Stimulated activated CD8-positive, alpha-beta memory T cell treated with anti-CD3 and anti-CD28 coated beads, Interleukin-7, amount 100 ng/mL, for 1 hour (primary cell): ENCODE results near the gene PXDC1.
"Not testable (repeated sequence)": the region's sequence is repeated elsewhere in the genome, so short reads cannot be mapped to it uniquely, and the experiment has no call there.

Source experiments
- DNase-seq, 2 donors: peaks; one replicate each; pipeline ENCODE4 v3.0.0-alpha.2; 2020; ENCODE audit warnings: low read depth in 2 of 2

Gene PXDC1

GRCh38 chr6:3732345-3733141 lies 19.0 kb downstream of the PXDC1 start:
- peak; percentile 24 to 52 for DNase-seq

- DNase-seq = no peak
These were observed 19.8 kb downstream of the PXDC1 start for GRCh38 chr6:3731700-3732099.

- no peak for DNase-seq
These were observed 21.7 kb downstream of the PXDC1 start for GRCh38 chr6:3729603-3730344.

GRCh38 chr6:3727593-3728108 lies 23.9 kb downstream of the PXDC1 start:
- no peak for DNase-seq

DNA sequence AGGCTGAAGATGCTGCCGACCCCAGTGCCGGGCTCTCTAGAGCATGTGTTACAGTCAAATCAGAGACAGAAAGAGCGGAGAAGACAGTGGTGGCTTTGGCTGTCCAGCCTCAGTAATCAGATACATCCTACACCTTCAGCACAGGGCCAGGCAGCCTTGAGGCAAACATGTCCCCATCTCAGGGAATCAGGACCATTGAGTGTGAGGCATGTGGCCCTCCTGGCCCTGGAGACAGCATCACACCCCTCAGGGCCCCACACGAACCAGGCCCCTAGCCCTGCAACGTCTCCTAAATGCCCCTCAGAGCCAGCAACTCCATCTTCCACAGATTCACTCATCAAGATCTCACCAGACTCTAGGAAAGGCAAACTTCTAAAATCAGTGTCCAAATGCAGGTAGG lies 24.5 kb downstream of the PXDC1 start:
- no peak for DNase-seq

- DNase-seq = no peak
These were observed 25.1 kb downstream of the PXDC1 start for GRCh38 chr6:3726421-3726820.

DNA sequence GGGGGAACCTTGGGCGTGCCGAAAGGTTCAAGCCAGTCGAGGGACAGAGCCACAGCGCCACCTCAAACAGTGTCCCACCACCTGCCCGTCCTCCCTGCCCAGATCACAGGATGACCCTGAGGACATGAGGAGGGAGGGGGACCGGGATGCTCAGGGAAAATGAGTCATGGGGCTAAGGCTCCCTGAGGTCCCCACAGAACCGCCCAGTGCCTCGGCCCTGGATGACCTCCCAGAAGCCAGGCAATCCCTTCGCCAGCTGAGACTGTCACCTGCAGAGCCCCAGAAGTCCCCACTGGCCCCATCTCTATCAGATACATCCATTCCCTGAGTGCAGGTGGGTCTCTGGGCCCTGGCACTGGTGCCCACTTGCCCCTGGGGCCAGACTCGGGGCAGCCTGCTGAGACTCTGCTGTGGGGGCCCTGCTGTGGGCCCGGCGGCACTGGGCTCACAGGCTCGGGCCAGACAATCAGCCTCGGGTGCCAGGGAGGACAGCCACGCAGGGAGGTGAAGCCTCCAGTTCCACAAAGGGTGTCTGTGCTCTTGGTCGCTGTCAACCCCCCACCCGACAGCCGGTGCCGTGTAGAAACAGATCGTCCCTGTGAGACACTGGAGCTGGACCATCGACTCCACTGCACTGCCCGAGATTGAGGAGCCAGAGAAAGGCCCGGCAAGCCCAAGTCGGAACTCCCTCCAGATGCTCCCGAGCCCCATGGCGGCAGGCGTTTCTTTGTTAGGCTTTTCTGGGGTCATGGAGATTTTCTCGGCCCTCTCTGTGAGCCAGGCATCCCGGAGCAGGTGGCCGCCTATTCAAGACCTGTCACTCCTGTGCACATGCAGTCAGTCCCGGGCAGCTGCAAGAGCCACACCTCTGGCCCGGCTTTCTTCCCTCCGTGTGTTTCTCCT lies 26.1 kb downstream of the PXDC1 start:
- no peak for DNase-seq

DNA sequence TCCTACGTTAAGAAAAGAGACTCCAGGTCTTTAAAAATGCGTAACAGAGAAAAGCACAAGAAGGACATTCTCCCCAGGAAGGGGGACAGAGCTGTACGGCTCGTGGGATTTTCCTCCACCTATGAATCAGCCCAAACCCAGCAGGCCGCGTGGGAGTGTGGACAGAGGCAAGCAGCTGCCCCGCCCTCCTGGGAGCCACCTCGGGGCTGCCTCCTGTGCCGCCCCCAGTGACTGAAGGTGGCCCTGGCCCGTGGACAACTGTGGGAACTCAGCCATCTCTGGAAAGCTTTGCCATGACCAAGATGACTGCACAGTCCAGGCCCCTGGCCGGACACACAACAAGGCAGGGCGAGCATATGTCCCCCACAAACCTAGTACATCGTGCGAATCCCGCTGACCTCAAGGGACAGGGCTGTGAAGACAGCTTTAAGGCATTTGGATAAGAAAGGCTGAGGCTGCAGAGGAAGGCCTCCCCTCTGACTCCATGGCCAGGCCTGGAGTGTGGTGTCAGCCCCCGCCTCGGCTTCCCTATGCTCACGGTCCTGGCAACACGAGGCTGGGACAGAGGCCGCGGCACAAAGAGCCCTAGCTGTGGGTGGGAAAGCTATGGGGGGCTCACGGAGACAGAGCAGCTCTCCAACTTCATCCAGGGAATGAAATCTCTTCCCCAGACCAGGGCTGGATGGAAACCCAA lies 26.9 kb downstream of the PXDC1 start:
- no peak for DNase-seq

DNA sequence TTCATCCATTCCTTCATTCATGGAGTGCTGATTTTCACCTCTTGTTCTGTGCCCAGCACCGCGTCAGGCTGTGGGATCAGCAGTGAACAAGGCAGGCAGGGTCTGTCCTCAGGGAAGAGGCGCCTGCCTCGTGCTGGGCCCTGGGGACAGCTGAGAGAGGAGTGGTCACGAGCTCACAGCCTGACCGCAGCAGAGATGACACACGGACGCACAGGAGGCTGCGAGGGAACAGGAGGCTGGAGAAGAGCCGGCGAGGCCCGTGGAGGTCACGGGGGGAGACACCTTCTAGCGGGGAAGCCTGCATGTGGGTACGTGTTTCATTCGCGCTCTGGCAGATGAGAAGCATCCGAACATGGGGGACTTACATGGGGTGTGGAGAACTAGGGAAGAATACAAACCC lies 27.5 kb downstream of the PXDC1 start:
- no peak for DNase-seq

DNA sequence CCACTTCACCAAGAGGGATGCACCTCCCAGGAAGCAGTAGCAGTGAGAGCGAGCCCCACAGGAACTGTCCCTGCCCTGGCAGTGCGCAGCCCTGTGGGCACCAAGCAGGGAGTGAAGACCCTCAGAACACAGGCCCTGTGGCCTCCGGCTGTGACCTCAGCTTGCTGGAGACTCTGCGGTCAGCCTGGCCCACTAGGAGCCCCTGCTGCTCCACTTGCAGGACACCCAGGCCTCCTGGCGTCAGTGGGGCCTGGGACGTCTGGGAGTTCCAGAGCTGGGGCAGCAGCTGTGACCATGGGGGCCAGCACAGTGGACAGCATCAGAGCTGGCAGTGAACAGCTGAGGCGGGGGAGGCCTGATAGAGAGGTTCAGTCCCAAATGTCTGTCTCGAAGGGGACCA lies 28.3 kb downstream of the PXDC1 start:
- DNase-seq = no peak

DNA sequence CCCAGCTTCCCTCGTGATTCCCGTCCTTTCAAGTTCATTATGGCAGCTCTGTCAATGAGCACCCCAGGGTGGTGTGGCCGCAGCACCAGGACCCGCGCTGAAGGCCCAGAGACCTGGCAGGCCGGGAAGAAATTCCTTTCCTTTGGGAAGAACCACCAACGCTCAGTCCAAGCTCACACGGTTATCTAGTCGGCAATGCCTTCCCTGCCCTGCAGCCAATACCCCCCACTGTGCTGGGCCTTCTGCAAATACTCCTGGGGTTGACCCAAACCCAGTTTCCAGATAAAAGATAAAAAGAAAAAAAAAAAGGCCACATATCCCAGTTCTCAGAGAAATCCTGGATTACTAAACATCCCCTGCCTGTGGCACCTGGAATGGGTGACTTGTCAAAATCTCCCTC lies 28.7 kb downstream of the PXDC1 start:
- no peak for DNase-seq

DNA sequence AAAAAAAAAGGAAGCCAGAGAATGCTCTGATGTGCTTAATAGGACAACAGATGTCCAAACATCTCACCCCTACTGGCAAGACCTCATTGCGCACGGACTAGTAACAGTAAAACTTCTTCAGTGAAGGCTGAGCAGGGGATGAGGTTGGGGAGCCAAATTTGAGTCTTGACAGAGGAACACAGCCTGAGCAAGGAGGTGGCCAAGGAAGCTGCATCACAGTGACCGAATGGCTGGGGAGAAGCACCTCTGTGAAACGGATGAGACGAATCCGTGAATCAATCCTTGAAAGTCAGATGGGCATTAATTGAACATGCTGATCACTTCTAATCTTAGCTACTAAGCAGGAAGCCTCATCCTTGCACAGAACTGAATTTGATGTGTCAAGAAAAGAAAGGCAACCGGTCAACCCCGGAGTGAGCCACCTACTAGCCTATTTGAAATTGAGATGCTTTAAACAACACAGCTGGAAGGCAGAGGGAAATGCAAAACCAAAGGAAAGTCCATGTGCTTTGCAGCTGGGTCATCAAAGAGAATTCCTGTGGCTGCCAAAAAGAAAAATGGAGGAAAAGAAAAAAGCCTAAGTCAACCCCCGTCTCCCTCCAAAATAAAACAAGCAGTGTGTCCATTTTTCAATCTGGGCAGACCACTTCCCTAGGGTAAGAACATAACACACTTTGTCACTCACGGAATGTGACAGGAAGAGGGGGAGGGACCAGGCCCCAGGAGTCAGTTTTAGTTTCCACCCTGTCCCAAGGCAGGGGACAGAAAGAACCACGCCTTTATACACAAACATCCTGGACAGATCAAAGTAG lies 29.5 kb downstream of the PXDC1 start:
- no peak for DNase-seq

GRCh38 chr6:3720770-3721169 lies 30.7 kb downstream of the PXDC1 start:
- not testable (repeated sequence) for DNase-seq

DNA sequence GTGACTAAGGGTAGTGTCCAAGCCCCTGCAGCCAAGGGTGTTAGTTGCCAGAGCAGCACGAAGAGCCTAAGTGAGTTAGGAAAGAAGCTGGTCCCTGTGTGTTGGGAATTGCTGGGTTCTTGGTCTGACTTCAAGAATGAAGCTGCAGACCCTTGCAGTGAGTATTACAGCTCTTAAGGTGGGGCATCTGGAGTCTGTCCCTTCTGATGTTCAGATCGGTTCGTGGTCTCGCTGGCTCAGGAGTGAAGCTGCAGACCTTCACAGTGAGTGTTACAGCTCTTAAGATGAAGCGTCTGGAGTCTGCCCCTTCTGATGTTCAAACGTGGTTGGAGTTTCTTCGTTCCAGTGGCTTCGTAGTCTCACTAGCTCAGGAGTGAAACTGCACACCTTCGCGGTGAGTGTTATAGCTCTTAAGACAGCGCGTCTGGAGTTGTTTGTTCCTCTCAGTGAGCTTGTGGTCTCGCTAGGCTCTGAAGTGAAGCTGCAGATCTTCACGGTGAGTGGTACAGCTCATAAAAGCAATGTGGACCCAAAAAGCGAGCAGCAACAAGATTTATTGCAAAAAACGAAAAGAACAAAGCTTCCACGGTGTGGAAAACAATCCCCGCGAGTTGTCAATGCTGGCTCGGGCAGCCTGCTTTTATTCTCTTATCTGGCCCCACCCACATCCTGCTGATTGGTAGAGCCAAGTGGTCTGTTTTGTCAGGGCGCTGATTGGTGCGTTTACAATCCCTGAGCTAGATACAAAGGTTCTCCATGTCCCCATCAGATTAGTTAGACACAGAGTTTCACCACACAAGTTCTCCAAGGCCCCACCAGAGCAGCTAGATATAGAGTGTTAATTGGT lies 31.8 kb downstream of the PXDC1 start:
- no peak for DNase-seq

DNA sequence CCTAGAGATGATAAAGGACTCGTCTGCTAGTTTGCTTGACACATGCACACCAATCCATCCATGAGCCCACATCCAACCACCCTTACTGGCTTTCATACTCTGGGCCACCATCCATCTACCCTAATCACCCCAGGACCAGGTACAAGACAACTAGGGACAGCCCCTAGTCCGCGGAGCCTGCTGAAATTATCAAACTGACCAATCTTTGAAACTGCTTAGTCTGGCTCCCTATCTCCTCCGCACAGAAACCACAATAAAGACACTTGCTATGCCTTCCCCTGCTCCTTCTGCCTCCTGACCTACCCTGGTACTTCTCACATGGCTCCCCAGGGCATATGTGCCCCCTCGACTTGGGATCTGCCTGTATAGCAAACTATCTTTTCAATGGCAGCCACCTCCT lies 33.1 kb downstream of the PXDC1 start:
- DNase-seq = no peak

GRCh38 chr6:3715285-3715684 lies 36.2 kb downstream of the PXDC1 start:
- DNase-seq = no peak

- no peak for DNase-seq
These were observed 36.7 kb downstream of the PXDC1 start for GRCh38 chr6:3714768-3715167.

- no peak for DNase-seq
These were observed 37.4 kb downstream of the PXDC1 start for GRCh38 chr6:3714111-3714510.

DNA sequence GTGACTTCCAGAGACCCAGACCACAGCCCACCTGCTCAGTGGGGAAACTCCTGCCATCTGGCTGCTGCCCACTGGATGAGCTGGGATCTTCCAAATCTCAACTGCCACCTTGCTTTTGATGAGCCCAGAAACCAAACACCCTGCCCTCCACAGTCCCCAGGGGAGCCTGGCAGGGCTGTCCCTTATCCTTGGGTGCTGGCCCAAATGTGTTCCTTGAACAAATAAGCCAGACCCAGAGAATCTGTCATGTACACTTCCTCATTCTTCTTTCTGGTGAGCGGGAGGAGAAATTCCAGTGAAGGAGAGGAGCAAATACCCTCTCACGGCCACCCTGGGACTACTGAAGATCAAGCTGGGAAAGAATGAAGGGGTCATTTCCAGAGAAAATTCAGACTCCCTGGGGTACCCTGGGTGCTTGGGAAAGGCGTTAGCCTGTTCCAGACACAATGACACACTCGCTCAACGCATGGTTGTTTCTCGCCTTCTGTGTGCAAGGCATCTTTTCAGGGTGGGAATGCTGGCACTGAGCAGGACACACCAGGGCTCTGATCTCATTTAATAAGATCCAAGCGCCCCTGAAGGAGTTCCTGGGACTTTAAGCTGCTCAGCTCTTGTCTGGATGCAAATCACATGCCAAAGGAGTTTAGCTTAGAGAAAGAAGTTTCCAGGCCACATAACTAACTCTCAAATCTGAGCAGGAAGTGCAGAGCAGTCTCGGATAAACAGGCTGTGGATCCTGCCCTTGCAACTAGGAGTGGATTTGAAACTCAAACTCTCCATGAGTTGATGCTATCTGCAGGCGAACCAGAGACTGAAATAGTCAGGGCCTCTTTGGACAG lies 38.5 kb downstream of the PXDC1 start:
- DNase-seq = no peak
